Measurements from ENCODE around the gene TMEM217. TPM values are rescaled to one million over a fixed set of nuclear protein-coding genes. Genes with fewer than 3 reads are reported as not detected.

Gene TMEM217
- polyA plus RNA-seq, 1 donor from 2014 or later, result 0.32 TPM

DNA sequence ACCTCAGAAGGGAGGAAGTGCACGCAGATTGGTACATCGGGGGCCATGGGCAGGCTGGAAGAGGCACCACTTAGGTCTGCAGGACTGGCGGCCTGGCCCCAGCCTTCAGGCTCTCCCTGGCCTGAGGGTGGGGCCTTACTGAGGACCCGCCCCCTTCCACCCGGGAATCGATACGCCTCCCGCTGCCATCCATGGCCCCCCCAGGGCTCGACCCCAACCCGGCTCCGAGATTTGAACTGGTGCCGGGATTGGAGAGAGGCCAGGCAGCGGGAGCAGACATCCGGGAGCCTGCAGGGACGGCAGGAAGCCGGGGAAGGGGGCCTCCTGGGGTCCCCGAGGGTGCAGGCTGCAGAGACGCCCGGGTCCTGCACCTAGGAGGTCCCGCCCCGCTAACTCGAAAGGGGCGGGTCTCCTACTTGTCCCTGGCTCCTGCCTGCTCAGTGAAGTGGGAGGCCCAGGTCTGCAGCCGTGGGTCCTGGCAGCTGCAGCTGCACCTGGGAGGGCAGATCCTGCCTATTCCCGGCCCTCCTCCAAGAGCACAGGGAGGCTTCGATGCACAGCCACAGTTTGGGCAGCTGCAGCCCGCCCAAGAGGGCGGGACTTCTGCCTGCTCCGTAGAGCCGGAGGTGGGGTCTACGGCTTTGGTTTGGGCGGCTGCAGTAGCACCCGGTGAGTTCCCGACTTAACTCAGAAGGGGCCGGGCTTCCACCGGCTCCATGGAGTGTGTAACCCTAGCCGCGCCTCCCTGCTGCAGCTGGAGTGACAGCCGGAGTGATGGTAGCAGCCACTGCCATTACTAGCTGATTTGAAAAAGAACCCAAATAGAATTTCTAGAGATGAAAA, 35.6 kb downstream of the TMEM217 start:
- Histone ChIP-seq H3K9ac (ENCODE audit: low read length) (peak overlapping the region; percentile 9), H3K27me3 (ENCODE audit: insufficient read depth, low read depth, low read length) (no peaks in the 10 kb centered on the region), H3F3A (ENCODE audit: insufficient read depth, low read length, poor library complexity, severe bottlenecking) (no peaks in the 10 kb centered on the region), H3K79me2 (replicated peaks; ENCODE audit: insufficient read depth, low read length) (no peaks in the 10 kb centered on the region), H4K20me1 (ENCODE audit: insufficient read depth) (no peaks in the 10 kb centered on the region), H3K36me3 (ENCODE audit: insufficient read depth, low read length) (no peaks in the 10 kb centered on the region), H3K27ac (ENCODE audit: low read length) (no peak overlapping the region), H3K4me3 (ENCODE audit: low read length) (peak overlapping the region; percentile 62), H3K9me3 (ENCODE audit: low read length) (no peaks in the 10 kb centered on the region), H2AFZ (ENCODE audit: low read depth, low read length) (no peak overlapping the region), H3K4me2 (ENCODE audit: low read length) (no peak overlapping the region), H3K9me2 (ENCODE audit: insufficient read depth, low read length) (no peaks in the 10 kb centered on the region)
- TF ChIP-seq POLR2AphosphoS5 (IDR thresholded peaks at IDR 0.05) (no peak), SMC3 (conservative IDR thresholded peaks at IDR 0.05; ENCODE audit: poor library complexity) (no peak), MXI1 (conservative IDR thresholded peaks at IDR 0.05; ENCODE audit: poor library complexity, severe bottlenecking) (no peak), RAD21 (conservative IDR thresholded peaks at IDR 0.05) (no peak), EZH2 (IDR thresholded peaks at IDR 0.05; ENCODE audit: borderline replicate concordance, insufficient read depth, low read length, poor library complexity, severe bottlenecking) (no peak), EP300 (conservative IDR thresholded peaks at IDR 0.05; ENCODE audit: poor library complexity, severe bottlenecking) (no peak), TAF1 (IDR thresholded peaks at IDR 0.05; ENCODE audit: low read depth) (no peak)
- TF ChIP-seq, protein P1, sequence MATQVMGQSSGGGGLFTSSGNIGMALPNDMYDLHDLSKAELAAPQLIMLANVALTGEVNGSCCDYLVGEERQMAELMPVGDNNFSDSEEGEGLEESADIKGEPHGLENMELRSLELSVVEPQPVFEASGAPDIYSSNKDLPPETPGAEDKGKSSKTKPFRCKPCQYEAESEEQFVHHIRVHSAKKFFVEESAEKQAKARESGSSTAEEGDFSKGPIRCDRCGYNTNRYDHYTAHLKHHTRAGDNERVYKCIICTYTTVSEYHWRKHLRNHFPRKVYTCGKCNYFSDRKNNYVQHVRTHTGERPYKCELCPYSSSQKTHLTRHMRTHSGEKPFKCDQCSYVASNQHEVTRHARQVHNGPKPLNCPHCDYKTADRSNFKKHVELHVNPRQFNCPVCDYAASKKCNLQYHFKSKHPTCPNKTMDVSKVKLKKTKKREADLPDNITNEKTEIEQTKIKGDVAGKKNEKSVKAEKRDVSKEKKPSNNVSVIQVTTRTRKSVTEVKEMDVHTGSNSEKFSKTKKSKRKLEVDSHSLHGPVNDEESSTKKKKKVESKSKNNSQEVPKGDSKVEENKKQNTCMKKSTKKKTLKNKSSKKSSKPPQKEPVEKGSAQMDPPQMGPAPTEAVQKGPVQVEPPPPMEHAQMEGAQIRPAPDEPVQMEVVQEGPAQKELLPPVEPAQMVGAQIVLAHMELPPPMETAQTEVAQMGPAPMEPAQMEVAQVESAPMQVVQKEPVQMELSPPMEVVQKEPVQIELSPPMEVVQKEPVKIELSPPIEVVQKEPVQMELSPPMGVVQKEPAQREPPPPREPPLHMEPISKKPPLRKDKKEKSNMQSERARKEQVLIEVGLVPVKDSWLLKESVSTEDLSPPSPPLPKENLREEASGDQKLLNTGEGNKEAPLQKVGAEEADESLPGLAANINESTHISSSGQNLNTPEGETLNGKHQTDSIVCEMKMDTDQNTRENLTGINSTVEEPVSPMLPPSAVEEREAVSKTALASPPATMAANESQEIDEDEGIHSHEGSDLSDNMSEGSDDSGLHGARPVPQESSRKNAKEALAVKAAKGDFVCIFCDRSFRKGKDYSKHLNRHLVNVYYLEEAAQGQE (IDR thresholded peaks at IDR 0.05; ENCODE audit: borderline replicate concordance), result no peak
- TF ChIP-seq, protein P2, sequence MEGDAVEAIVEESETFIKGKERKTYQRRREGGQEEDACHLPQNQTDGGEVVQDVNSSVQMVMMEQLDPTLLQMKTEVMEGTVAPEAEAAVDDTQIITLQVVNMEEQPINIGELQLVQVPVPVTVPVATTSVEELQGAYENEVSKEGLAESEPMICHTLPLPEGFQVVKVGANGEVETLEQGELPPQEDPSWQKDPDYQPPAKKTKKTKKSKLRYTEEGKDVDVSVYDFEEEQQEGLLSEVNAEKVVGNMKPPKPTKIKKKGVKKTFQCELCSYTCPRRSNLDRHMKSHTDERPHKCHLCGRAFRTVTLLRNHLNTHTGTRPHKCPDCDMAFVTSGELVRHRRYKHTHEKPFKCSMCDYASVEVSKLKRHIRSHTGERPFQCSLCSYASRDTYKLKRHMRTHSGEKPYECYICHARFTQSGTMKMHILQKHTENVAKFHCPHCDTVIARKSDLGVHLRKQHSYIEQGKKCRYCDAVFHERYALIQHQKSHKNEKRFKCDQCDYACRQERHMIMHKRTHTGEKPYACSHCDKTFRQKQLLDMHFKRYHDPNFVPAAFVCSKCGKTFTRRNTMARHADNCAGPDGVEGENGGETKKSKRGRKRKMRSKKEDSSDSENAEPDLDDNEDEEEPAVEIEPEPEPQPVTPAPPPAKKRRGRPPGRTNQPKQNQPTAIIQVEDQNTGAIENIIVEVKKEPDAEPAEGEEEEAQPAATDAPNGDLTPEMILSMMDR (IDR thresholded peaks at IDR 0.05; ENCODE audit: poor library complexity, severe bottlenecking), result no peak

DNA sequence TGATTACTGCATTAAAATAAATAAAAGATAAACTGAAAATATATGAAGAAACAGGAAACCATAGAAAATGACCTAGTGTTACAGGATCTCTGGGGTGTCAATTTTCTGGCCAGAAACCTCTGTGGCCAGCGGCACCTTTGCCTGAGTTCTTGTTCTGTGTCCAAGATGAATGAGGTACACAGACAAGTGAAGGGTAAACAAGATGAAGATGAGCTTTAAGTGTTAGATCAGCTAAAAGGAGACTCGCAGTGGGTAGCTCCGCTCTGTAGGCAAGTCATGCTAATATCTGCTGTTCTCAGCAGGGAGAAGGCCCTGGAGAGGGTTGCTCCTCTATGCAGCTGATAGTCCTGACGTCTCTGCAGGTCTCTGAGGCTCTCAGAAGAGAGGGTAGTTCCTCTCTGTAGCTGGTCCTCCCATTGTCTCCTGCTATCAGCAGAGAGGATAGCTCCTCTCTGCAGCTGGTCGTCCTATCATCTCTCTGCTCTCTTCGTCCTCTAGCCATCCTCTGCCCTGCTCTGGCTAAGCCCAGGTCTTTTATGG, 36.3 kb downstream of the TMEM217 start:
- no peak overlapping the region for H3K27ac ChIP-seq (ENCODE audit: low read length)

More for the DNA sequence above, 36.3 kb downstream of the TMEM217 start:
- no peaks in the 10 kb centered on the region for H3K36me3 ChIP-seq (ENCODE audit: insufficient read depth, low read length)
- H3K9ac ChIP-seq (ENCODE audit: low read length), result peak overlapping the region; percentile 9
- H3K9me2 ChIP-seq (ENCODE audit: insufficient read depth, low read length), result no peaks in the 10 kb centered on the region
- H3F3A ChIP-seq (ENCODE audit: insufficient read depth, low read length, poor library complexity, severe bottlenecking), result no peaks in the 10 kb centered on the region
- no peaks in the 10 kb centered on the region for H3K79me2 ChIP-seq (replicated peaks; ENCODE audit: insufficient read depth, low read length)
- H3K4me3 ChIP-seq (ENCODE audit: low read length), result peak overlapping the region; percentile 62
- no peaks in the 10 kb centered on the region for H4K20me1 ChIP-seq (ENCODE audit: insufficient read depth)
- H2AFZ ChIP-seq (ENCODE audit: low read depth, low read length), result no peak overlapping the region
- TF ChIP-seq, protein P2 (IDR thresholded peaks at IDR 0.05; ENCODE audit: poor library complexity, severe bottlenecking), result no peak
- no peak for TF ChIP-seq MXI1 (conservative IDR thresholded peaks at IDR 0.05; ENCODE audit: poor library complexity, severe bottlenecking)
- no peak for TF ChIP-seq SMC3 (conservative IDR thresholded peaks at IDR 0.05; ENCODE audit: poor library complexity)
- TF ChIP-seq, protein P1 (IDR thresholded peaks at IDR 0.05; ENCODE audit: borderline replicate concordance), result no peak
- no peak for TF ChIP-seq EP300 (conservative IDR thresholded peaks at IDR 0.05; ENCODE audit: poor library complexity, severe bottlenecking)
- TF ChIP-seq RAD21 (conservative IDR thresholded peaks at IDR 0.05), result no peak
- TF ChIP-seq EZH2 (IDR thresholded peaks at IDR 0.05; ENCODE audit: borderline replicate concordance, insufficient read depth, low read length, poor library complexity, severe bottlenecking), result no peak
- TF ChIP-seq TAF1 (IDR thresholded peaks at IDR 0.05; ENCODE audit: low read depth), result no peak
- no peak for TF ChIP-seq POLR2AphosphoS5 (IDR thresholded peaks at IDR 0.05)
- H3K9me3 ChIP-seq (ENCODE audit: low read length), result no peaks in the 10 kb centered on the region
- no peaks in the 10 kb centered on the region for H3K27me3 ChIP-seq (ENCODE audit: insufficient read depth, low read depth, low read length)
- no peak overlapping the region for H3K4me2 ChIP-seq (ENCODE audit: low read length)

All from neural cell (in vitro differentiated cells).